ENCODE data around the gene CPM.

CPM gene

DNA sequence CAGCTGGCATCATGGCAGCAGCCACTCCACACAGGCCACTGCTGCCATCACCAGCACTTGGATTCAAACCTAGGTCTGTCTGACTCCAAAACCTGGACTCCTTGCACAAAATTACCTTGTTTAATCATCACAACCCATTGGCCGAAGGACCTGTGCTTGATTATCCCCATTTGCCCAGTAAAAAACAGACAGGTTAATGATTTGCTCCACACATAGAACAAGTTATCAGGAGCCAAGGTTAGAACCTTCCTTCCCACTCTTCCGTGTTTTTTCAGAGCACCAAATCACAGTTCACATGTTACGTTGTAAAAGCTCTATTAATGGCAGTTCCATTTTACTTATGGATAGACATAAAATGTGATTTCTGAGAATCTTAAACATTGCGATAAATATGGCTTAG lies 23.5 kb upstream of the CPM start:
- no peak for DNase-seq (ENCODE audit: low read depth)

DNA sequence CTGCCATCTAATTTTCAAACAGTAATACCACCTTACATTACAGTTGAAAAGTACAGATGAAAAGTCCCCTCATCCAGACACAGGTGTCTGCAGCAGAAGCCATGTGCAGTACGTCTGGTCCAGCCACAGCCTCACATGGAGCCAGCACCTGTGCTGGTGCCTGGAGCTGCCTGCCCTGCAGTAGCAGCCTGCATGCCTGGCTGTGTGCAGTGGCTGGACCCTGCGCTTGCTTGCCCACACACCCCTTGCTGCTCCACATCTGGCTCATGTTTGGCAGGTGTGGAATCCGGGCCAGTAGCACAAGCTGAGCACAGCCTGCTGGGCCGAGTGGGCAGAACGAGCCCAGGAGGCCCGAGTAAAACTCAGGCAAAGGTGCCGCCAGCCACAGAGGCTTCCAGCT lies 21.8 kb upstream of the CPM start:
- no peak for DNase-seq (ENCODE audit: low read depth)

DNA sequence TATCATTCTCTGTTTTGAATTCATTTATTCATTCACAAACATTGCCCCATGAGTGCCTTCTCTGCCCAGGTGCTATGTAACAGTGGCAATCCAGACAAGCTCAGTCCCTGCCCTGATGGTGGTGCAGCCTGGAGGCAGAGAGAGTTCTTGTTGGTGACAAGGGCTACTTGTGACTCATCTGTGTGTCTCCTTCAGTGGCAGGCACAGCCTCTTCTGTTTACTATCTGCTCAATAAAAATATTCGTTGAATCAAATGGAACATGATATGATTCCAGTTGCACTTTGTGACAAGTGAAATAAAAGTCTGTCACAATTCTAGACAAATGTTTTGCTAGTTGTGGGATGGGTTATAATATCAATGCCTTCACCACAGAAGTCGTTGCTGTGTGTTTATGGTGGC lies 20.6 kb upstream of the CPM start:
- no peak for DNase-seq (ENCODE audit: low read depth)

DNA sequence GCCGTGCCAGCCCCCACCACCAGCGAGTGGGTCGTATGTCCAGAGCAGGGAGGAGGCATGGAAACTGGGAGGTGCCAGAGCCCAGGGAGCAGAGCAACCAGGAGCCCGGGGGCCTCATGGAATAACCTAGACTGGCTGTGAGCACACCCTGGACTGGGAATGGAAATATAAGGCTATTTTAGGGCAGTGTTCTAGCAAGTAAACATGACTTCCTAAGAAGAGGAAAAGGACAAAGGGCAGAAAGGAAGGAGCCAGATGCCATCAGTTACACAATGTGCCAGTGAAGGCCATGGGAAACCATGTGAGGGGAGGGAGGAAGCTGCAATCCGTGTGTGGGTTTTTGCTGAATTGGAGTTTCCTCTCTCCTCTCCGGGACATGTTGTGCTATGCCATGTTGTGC lies 18.7 kb upstream of the CPM start:
- DNase-seq (ENCODE audit: low read depth), result no peak

DNA sequence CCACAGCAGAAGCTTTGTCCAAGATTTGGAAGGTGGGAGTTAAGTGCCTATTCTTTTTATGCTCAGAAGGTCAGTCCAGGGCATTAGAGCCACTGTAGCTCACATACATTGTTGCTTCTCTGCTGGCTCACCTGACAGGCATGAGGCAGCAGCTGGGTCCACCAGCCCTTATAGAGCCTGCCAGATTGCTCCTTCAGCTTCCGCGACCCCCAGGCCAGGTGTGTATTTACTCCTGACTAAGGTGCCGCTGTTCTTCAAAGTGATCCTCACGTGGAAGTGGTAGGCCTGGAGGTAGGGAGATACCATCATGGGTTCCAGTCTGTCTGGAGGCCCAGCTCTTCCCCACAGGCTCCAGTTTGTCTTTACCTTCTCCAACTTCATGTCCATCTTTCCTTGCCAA lies 17.5 kb upstream of the CPM start:
- DNase-seq (ENCODE audit: low read depth), result no peak

DNA sequence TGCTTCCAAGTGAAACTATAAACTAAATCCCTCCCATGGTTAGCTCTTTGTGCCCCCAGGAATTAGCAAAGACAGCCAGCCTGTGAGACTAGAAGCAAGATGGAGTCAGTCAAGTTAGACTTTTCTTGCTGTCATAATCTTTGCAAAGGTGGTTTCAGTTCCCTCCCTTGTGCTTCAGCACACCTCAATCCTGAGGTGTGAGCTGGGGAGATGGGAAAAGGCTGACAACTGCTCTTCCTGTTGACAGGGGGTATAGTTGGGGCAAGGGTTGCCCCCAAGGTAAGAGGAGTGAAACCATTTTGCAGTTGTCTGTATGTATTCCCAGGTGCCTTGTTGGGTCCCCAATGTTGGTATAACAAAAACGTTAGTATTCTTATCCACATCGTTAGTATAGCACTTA lies 12.3 kb upstream of the CPM start:
- no peak for DNase-seq (ENCODE audit: low read depth)

DNA sequence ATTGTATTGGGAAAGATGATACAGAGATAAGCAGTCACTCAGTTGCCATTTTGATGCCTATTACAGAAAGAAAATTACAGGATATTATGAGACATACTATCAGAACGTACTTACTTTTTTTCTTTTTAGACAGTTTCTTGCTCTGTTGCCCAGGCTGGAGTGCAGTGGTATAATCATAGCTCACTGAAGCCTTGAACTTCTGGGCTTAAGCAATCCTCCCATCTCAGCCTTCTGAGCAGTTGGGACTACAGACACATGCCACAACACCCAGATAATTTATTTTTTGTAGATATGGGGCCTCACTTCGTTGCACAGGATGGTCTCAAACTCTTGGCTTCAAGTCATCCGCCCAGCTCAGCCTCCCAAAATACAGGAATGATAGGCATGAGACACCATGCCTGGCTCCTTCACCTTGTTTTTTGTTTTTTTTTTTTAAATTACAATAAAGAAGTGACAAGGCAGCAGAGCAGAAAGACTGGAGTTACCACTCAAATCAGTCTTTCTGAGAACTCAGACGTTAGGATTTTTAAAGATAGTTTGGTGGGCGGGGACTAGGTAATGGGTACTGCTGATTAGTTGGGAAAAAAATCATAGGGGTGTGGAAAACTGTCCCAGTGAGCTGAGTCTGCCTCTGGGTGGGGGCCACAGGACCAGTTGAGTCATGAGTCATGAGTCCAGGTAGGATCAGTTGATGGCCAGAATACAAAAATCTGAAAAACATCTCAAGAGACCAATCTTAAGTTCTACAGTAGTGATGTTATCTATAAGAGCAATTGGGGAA lies 11.5 kb upstream of the CPM start:
- DNase-seq (ENCODE audit: low read depth), result no peak

DNA sequence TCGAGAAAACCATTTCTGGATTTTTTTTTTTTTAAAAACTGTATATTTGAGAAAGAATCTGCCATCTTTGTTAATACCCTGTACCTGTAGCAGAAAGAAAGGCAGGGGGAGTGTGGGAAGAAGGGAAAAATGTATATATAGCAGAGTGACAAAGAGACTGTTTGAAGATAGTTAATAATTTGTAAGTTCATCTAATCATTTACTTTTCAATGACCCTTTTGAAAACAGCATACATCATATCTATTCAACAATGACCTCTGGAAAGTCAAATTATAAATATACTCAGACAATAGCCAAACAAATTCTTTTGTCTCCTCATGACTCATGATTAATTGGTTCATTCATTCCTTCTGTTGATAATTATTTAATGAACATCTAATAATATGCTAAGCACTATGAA lies 10.9 kb upstream of the CPM start:
- DNase-seq (ENCODE audit: low read depth), result no peak

DNA sequence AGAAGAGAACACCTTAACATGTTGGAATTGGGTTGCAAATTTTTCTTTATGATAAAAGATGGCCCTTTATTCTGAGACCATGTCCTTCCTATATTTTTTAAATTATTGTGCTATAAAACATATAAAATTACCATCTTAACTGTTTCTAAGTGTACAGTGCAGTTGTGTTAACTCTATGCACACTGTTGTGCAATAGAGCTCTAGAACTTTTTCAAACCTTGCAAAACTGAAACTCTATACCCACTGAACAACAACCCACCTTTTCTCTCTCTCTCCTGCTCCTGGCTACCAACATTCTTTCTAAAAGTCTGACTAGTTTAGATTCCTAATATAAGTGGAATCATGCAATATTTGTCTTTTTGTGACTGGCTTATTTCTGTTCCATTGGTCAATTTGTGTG lies 7.8 kb upstream of the CPM start:
- DNase-seq (ENCODE audit: low read depth), result no peak

DNA sequence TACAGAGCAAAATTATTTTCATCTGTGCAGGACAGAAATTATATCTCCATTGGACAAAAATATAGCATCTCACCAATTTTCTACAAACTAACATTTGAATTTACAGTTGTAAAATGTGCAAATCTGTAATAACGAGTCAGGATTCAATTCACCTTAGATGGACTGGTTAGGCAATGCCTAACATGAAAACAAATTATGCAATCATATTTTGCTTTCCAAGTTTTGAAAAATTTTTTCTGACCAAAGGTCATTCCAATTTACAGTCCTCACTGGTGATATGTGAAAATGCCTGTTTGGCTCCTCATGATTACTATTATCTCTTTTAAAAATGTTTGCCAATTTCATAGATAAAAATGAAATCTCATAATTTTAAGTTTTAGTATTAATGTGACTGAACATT lies 6.5 kb upstream of the CPM start:
- DNase-seq (ENCODE audit: low read depth), result no peak

DNA sequence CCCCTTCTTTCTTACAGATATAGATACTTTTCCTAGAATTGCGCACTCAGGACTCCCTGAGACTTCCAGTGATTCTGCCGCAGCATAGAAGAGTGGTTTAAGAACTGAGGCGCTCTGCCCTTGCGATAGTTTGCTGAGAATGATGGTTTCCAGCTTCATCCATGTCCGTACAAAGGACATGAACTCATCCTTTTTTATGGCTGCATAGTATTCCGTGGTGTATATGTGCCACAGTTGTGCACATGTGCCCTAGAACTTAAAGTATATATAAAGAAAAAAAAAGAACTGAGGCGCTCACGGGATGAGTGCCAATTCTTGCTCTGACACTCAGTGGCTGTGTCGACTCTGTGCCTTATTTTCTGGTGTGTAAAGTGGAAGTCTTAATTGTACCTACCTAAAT lies 1.4 kb upstream of the CPM start:
- DNase-seq (ENCODE audit: low read depth), result no peak

DNA sequence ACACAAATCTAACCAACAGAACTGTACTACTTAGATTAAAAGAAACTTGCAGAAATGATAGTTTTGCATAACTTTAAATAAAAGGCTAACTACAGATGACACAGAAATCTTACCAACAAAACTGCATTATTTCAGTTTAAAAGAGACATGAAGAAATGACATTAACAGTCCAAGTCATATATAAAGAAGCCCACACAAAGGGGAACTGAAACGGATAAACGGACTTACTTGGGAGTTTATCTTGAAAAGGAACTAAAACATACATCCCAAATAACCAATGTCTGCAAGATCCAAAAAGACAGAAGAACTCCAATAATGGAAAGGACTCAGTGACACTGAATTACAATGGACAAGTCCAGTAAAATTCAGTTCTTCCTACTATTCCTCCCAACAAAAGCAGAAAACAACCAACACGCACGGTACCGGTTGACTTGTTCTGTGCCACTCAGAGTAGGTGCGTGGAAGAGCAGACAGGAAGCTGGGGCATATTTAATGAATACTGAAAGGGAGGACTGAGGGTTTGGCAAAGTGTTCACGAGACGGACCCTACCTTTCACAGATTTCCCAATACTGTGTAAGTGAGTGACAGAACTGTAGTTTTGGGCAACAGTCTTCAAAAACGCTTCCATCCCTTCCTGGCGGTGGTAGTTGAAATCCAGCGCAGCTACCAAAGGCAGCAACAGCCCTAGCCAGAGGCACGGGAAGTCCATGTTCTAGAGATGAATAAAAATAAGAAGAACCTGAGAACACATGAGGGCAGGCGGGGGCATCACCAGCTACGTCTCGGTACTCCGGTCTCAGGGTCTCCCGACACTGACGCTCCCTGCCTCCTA lies 627 bp downstream of the CPM start:
- no peak for DNase-seq (ENCODE audit: low read depth)

DNA sequence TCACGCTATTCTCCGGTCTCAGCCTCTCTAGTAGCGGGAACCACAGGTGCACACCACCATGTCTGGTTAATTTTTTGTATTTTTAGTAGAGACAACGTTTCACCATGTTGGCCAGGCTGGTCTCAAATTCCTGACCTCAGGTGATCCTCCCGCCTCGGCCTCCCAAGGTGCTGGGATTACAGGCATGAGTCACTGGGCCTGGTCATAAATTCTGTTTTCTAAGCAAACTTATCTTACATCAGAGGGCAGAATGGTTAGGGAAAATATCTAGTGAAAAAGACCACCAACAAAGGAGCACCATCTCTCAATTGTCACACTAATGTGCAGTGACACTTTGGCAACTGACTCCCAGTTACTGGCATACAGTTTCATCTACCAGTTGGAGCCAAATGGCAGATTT lies 2.8 kb downstream of the CPM start:
- DNase-seq (ENCODE audit: low read depth), result no peak

DNA sequence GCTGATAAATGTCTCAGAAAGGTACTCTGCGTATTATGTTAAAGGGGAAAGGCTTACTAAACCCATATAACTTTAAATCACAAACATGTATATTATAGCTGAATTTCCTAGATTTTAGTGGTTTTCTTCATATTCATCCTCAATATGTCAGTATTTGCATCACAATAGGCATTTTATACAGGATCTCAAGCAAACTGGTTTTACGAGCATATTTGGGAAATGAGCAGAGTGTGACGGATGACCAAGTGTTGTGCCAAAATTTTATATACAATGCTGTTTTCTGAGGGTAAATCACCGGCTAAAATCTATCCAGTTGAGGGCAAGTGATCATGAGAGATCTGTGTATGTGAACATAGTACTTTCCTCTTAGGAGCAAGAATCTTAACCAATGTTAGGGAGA lies 8.4 kb downstream of the CPM start:
- no peak for DNase-seq (ENCODE audit: low read depth)

DNA sequence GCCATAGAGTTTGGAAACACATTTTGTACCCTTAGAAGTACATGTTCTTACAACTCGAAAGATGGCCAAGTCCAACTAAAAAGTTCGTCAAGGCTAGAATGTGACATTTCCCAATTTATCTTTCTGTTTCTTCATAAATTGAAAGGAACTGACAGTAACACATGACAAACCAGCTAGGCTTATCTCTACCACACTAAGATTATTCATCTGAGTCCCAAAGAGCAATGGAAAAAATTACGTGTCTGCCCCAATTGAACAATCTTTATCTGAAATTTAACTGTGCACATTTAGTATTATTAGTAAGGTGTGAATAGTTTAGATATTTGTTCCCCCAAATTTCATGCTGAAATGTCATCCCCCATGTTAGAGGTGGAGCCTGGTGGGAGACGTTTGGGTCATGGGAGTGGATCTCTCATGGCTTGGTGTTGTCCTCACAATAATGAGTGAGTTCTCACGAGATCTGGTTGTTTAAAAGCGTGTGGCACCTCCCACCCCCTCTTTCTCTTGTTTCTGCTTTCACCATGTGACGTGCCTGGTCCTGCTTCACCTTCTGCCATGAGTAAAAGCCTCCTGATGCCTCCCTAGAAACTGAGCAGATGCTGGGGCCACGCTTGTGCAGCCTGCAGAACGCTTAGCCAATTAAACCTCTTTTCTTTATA lies 13.3 kb downstream of the CPM start:
- DNase-seq (ENCODE audit: low read depth), result no peak

DNA sequence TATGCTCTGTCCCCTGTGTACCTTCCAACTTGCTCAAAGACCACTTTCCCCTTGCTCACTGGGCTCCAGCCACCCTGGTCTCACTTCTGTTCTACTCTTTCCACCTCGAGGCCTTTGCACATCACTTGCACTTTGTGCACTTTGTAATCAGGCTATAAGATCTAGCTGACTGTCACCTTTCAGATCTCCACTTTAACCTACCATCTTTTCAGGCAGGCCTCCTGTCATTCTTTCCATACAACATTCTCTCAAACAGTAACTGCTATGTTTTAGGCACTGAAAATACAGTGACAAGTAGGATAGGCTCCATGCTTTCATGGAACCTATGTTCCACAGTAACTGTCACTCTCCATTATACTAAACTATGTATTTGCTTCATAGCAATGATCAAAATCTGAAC lies 14.0 kb downstream of the CPM start:
- DNase-seq (ENCODE audit: low read depth), result no peak

DNA sequence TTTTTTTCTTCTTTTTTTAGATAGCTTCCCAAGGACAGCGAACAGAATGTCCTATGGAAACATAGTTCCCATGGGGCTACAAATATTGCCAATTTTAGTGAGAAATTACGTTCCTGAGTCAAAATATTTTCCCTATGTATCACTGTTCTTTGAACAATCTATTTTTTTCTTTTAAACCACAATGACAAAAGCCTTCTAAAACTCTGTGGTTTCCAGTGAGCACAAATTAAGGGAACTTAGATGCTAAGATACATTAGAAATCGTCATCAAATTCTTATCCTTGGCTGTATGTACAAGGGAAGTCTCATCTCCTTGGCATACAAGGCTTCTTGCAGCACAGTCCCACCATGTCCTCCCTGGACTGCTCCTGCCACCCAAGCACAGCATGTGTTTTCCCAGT lies 17.9 kb downstream of the CPM start:
- DNase-seq (ENCODE audit: low read depth), result no peak

DNA sequence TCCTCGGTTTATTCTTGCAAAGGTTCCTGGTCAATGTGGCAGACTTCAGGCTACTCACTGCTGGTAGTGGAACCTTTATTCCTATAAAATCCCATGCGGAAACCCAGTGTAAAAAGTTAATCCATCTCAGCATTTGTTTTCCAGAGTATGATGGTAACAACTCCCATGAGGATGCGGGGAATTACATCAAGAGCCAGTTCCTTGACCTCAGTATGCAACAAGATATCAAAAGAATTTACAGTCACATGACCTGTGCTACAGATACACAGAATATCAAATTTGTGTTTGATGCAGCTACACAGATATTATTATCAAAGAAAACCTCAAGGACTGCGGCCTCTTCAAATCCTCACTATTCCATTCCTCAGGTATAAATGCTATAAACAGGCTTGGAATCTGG lies 19.3 kb downstream of the CPM start:
- DNase-seq (ENCODE audit: low read depth), result no peak

DNA sequence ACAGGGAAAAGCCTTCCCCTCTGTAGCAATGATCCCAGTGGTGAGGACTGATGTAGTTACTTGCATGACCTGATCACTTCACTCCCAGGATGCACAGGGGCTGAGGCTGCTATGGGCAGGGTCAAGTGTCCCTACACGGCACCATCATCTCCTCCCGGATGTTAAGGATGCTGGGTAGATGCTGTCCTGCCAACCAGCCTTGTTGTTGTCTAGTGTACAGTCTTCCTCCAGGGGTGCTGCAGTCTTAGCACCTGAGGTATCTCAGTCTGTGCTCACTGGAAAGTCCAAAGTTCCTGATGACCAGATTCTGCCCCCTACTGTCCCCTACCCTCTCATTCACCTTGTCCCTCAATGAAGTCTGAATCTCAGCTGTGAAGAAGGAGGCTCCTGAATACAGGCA lies 20.1 kb downstream of the CPM start:
- no peak for DNase-seq (ENCODE audit: low read depth)

DNA sequence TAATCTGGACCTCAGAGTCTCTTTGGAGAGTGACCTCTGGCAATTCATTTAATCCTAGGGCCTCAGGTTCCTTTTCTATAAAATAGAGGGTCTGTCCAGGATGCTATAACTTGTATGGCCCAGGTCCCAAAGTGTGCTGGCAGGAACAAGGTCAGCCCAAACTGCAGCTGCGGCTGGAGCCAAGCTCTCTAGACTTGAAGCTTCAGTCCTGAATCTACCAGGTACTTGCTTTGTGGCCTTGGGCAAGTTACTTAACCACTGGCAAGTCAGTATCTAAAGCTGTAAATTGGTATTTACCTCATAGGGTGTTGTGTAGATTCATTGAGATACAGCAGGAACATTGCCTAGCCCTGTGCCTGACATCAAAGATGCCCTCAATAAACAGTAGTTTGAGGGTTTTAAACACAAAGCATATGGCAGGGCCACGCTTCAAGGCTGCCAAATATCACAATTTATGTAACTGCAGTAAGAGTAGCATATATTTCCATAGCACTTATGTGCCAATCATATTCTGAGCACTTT lies 21.7 kb downstream of the CPM start:
- no peak for DNase-seq (ENCODE audit: low read depth)

DNA sequence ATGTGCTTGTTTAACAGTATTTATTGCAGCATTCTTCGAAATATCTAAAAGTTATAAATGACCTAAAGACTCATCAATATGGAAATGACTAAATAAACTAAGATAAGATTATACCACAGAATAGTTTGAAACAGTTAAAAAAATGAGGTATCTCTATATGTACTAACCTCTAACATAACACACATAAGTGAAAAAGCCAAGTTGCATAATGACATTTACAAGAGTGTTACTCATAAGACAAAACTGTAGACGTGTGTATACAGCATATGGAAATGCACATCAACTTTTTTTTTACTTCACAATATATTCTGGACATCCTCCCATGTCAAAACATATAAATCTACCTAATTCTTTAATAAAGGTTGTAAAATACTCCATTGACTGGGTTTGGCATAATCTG lies 22.8 kb downstream of the CPM start:
- no peak for DNase-seq (ENCODE audit: low read depth)

DNA sequence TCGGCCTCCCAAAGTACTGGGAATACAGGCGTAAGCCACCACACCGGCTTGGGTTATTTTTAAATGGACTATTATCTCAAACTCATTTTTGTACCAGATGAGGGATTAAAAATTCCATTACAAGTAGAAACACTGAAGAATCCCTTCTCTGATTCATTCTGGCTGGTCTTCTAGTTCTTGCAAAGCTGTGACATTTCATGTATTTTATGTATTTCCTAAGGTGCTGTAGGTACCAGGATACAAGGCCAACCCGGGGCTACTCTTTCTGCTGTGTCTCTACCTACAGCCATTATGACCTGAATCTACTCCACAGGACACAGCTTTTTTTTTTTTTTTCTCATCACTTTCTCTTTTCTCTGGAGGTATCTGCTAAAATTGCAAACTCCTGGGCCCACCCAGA lies 24.9 kb downstream of the CPM start:
- no peak for DNase-seq (ENCODE audit: low read depth)

DNA sequence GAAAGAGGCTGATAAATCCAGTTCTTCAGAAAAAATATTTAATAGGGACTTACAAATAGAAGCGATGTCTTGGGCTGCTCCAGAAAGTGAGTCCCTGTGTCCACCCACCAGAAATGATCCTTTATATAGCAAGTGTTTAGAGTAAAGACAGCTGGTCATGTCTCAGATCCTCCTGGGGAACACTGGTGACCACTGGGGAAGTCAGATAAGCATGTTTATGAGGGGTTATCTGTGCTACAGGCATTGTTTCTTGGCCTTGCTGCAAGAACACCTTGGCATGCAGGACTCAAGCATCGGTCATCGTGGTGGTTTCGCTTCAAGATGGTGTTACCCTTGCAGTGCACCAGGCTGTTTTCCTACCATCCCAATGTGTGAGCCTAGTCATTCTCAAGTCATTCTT lies 27.2 kb downstream of the CPM start:
- no peak for DNase-seq (ENCODE audit: low read depth)
